K562 (cell line): ENCODE measurements around the gene CACNA1S. TPM values are rescaled to one million over a fixed set of nuclear protein-coding genes. Genes with fewer than 3 reads are reported as not detected.

ENCODE experiments used
- ARID1B ChIP-seq: fragments of 450-650 bp; IDR thresholded peaks from 2 replicates; pipeline ENCODE4 v1.6.1; 2016; ENCODE audit warnings: antibody characterized with exemption, mild to moderate bottlenecking, inconsistent platforms
- CREM ChIP-seq: IDR thresholded peaks from 2 replicates; pipeline ENCODE4 v1.6.1; 2014; ENCODE audit warnings: antibody characterized with exemption, low read depth
- ELF1 ChIP-seq: fragments of 200-800 bp; sonication (Bioruptor generic); IDR thresholded peaks from 2 replicates; pipeline ENCODE4 v1.6.1; 2016; ENCODE audit warnings: missing genetic modification characterization, missing compliant biosample characterization
- L3MBTL2 ChIP-seq: fragments of 450-650 bp; IDR thresholded peaks from 2 replicates; pipeline ENCODE4 v1.6.1; 2016; ENCODE audit warnings: mild to moderate bottlenecking, moderate library complexity
- MCM3 ChIP-seq: fragments of 450-650 bp; IDR thresholded peaks from 2 replicates; pipeline ENCODE4 v1.6.1; 2016
- MIER1 ChIP-seq: fragments of 450-650 bp; IDR thresholded peaks from 2 replicates; pipeline ENCODE4 v1.6.1; 2016; ENCODE audit warnings: antibody characterized with exemption, mild to moderate bottlenecking, low read depth
- MYNN ChIP-seq, 2 experiments: sonication (generic); formaldehyde crosslinking in 1 of 2; IDR thresholded peaks; 2 replicates each; pipeline versions ENCODE4 v1.5.0 to v1.6.1; 2016 to 2020; ENCODE audit warnings: antibody characterized with exemption in 1 of 2, missing genetic modification reagents in 1 of 2
- NCOA2 ChIP-seq, 2 experiments: fragments of 450-650 bp; IDR thresholded peaks; 2 replicates each; pipeline ENCODE4 v1.6.1; 2018; ENCODE audit warnings: mild to moderate bottlenecking in 2 of 2, moderate library complexity in 1 of 2; ENCODE audit not compliant: partially characterized antibody in 2 of 2
- NONO ChIP-seq, 2 experiments: fragments of 200-400 bp in 1 of 2; fragments of 450-650 bp in 1 of 2; formaldehyde crosslinking in 1 of 2; IDR thresholded peaks; 2 replicates each; pipeline ENCODE4 v1.6.1; 2017; ENCODE audit warnings: low read depth in 2 of 2, mild to moderate bottlenecking in 2 of 2, moderate library complexity in 2 of 2, low read length in 1 of 2
- POLR3A ChIP-seq: IDR thresholded peaks from 2 replicates; pipeline ENCODE4 v1.6.1; 2011; ENCODE audit warnings: borderline replicate concordance, mild to moderate bottlenecking, moderate library complexity; ENCODE audit not compliant: insufficient read length, insufficient read depth; ENCODE audit errors: extremely low read depth
- PTRF ChIP-seq: fragments of 450-650 bp; IDR thresholded peaks from 2 replicates; pipeline ENCODE4 v1.6.1; 2016; ENCODE audit warnings: mild to moderate bottlenecking, missing genetic modification characterization, missing compliant biosample characterization
- RCOR1 ChIP-seq, 2 experiments: IDR thresholded peaks; 2 replicates each; pipeline ENCODE4 v1.6.1; 2012; ENCODE audit warnings: low read depth in 2 of 2, low read length in 2 of 2, borderline replicate concordance in 1 of 2, improper control_type of control experiment in 1 of 2
- SMARCE1 ChIP-seq: fragments of 450-650 bp; IDR thresholded peaks from 2 replicates; pipeline ENCODE4 v1.7.1; 2016; ENCODE audit warnings: mild to moderate bottlenecking
- TBP ChIP-seq: optimal IDR thresholded peaks from 2 replicates; pipeline ENCODE3; 2011; ENCODE audit warnings: low read depth, low read length, improper control_type of control experiment
- ZKSCAN8 ChIP-seq: fragments of 200-800 bp; sonication (Bioruptor generic); IDR thresholded peaks from 2 replicates; pipeline ENCODE4 v1.6.1; 2016; ENCODE audit warnings: missing genetic modification characterization, missing compliant biosample characterization
- ZNF121 ChIP-seq: sonication (generic); formaldehyde crosslinking; conservative IDR thresholded peaks from 2 replicates; pipeline ENCODE4 v1.8.0; 2022; ENCODE audit warnings: missing genetic modification reagents
- ZNF431 ChIP-seq: sonication (generic); formaldehyde crosslinking; IDR thresholded peaks from 2 replicates; pipeline ENCODE4 v1.8.0; 2022; ENCODE audit warnings: mild to moderate bottlenecking, missing genetic modification reagents
- ZNF551 ChIP-seq: fragments of 250-450 bp; sonication (Bioruptor Pico); IDR thresholded peaks from 2 replicates; pipeline ENCODE4 v1.5.0; 2021; ENCODE audit warnings: mild to moderate bottlenecking, moderate library complexity
- ZNF644 ChIP-seq: fragments of 200-800 bp; sonication (Bioruptor generic); IDR thresholded peaks from 2 replicates; pipeline ENCODE4 v1.6.1; 2016; ENCODE audit warnings: low read depth, missing genetic modification characterization, missing compliant biosample characterization
- polyA plus RNA-seq, 8 experiments: library from polyadenylated mRNA; depleted of rRNA in 4 of 8; stranded (reverse) in 5 of 8; unstranded in 3 of 8; fragments of >200 nt; fragmentation: Nextera tagmentation in 2 of 8; fragmentation: Illumina TruSeq in 1 of 8; extraction: Ambion mirVana in 2 of 8; extraction: Trizol in 1 of 8; gene quantifications; 2 replicates each; pipeline versions ENCODE4 v1.2.1 to v1.2.3, GENCODE V29; 2011 to 2014; ENCODE audit warnings: inconsistent platforms in 1 of 8, missing spikeins in 1 of 8
- total RNA-seq, 7 experiments: library from RNA; depleted of rRNA in 6 of 7; stranded (reverse); fragments of >200 nt in 6 of 7; fragmentation: Illumina TruSeq in 2 of 7; extraction: Trizol in 2 of 7; gene quantifications; 2 replicates each; pipeline versions ENCODE4 v1.2.1 to v1.2.3, GENCODE V29; 2011 to 2021; ENCODE audit warnings: low replicate concordance in 1 of 7
- TF ChIP-seq, protein P1 (sequence below), 2 experiments: fragments of 450-650 bp; conservative IDR thresholded peaks; 2 replicates each; pipeline ENCODE4 v1.6.1; 2017; ENCODE audit warnings: mild to moderate bottlenecking in 2 of 2, moderate library complexity in 2 of 2
- TF ChIP-seq, protein P2 (sequence below), 2 experiments: fragments of 450-650 bp in 1 of 2; sonication (generic) in 1 of 2; formaldehyde crosslinking in 1 of 2; IDR thresholded peaks in 1 of 2; conservative IDR thresholded peaks in 1 of 2; 2 replicates each; pipeline versions ENCODE4 v1.6.1 to v1.8.1; 2016 to 2023; ENCODE audit warnings: mild to moderate bottlenecking in 2 of 2, moderate library complexity in 2 of 2, inconsistent platforms in 1 of 2, missing genetic modification reagents in 1 of 2
- TF ChIP-seq, protein P3 (sequence below): IDR thresholded peaks from 3 replicates; pipeline ENCODE4 v1.6.1; 2011; ENCODE audit warnings: borderline replicate concordance, mild to moderate bottlenecking; ENCODE audit not compliant: insufficient read length, insufficient read depth
- TF ChIP-seq, protein P4 (sequence below): fragments of 250-450 bp; sonication (Bioruptor Pico); IDR thresholded peaks from 2 replicates; pipeline ENCODE4 v1.8.0; 2022; ENCODE audit warnings: moderate library complexity, mild to moderate bottlenecking, inconsistent platforms
- TF ChIP-seq, protein P5 (sequence below): sonication (generic); formaldehyde crosslinking; IDR thresholded peaks from 2 replicates; pipeline ENCODE4 v1.8.0; 2022; ENCODE audit warnings: mild to moderate bottlenecking, missing genetic modification reagents

The CACNA1S gene
- total and polyA plus RNA-seq, 9 of the 15 experiments (the other 6 are each of a cell fraction or from before 2014, with no cell fraction given) = not detected

DNA sequence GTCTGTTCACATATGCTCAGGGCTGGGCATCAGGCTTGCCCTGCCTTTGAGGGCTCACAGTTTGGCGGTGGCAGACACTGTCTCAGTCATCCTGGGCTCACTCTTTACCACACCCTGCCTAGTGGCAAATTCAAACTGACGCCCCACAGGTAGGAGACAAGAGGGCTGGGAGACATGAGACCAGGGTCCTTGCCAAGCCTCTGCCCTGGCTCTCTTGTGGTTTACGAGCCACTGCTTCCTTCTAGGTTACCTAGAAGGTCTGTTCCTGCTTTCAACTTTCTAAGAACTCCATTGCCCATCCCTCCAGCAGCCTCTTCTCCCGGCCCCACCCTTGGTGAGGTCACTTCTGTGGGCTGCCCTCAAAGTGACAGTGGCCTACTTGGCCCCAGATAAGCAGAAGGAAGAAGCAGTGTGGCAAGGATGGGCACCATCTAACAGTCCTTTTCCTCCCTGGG, 99.2 kb downstream of the CACNA1S start (continued):
- TF ChIP-seq, protein P1, sequence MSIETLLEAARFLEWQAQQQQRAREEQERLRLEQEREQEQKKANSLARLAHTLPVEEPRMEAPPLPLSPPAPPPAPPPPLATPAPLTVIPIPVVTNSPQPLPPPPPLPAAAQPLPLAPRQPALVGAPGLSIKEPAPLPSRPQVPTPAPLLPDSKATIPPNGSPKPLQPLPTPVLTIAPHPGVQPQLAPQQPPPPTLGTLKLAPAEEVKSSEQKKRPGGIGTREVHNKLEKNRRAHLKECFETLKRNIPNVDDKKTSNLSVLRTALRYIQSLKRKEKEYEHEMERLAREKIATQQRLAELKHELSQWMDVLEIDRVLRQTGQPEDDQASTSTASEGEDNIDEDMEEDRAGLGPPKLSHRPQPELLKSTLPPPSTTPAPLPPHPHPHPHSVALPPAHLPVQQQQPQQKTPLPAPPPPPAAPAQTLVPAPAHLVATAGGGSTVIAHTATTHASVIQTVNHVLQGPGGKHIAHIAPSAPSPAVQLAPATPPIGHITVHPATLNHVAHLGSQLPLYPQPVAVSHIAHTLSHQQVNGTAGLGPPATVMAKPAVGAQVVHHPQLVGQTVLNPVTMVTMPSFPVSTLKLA (conservative IDR thresholded peaks at IDR 0.05) = no peak
- no peak for TF ChIP-seq NONO (IDR thresholded peaks at IDR 0.05; ENCODE audit: low read depth in 2 of 2, low read length in 1 of 2)
- TF ChIP-seq TBP = no peak
- TF ChIP-seq ZNF431 = no peak
- TF ChIP-seq ARID1B = no peak
- TF ChIP-seq, protein P2, sequence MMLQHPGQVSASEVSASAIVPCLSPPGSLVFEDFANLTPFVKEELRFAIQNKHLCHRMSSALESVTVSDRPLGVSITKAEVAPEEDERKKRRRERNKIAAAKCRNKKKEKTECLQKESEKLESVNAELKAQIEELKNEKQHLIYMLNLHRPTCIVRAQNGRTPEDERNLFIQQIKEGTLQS (IDR thresholded peaks at IDR 0.05) = peak; percentile 73
- TF ChIP-seq, protein P2 (CRISPR knock-in tag; conservative IDR thresholded peaks at IDR 0.05) = no peak
- TF ChIP-seq, protein P3, sequence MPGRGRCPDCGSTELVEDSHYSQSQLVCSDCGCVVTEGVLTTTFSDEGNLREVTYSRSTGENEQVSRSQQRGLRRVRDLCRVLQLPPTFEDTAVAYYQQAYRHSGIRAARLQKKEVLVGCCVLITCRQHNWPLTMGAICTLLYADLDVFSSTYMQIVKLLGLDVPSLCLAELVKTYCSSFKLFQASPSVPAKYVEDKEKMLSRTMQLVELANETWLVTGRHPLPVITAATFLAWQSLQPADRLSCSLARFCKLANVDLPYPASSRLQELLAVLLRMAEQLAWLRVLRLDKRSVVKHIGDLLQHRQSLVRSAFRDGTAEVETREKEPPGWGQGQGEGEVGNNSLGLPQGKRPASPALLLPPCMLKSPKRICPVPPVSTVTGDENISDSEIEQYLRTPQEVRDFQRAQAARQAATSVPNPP = no peak
- no peak for TF ChIP-seq ZKSCAN8 (CRISPR knock-in tag)
- no peak for TF ChIP-seq L3MBTL2
- TF ChIP-seq MYNN (IDR thresholded peaks at IDR 0.05) = peak; percentile 81
- TF ChIP-seq MYNN (CRISPR knock-in tag; IDR thresholded peaks at IDR 0.05) = no peak
- TF ChIP-seq CREM = peak; percentile 46; the same call in 1 of the 2 replicates
- TF ChIP-seq ELF1 (tag) = no peak
- TF ChIP-seq ZNF644 = no peak
- TF ChIP-seq ZNF551 (CRISPR knock-in tag) = no peak
- TF ChIP-seq ZNF121 = no peak
- TF ChIP-seq PTRF = no peak
- TF ChIP-seq, protein P4, sequence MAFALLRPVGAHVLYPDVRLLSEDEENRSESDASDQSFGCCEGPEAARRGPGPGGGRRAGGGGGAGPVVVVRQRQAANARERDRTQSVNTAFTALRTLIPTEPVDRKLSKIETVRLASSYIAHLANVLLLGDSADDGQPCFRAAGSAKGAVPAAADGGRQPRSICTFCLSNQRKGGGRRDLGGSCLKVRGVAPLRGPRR (CRISPR knock-in tag) = no peak
- TF ChIP-seq MCM3 = no peak
- no peak for TF ChIP-seq POLR3A
- TF ChIP-seq RCOR1 (IDR thresholded peaks at IDR 0.05; ENCODE audit: borderline replicate concordance in 1 of 2, low read depth in 2 of 2, low read length in 2 of 2) = 0 out of 4 replicates have a peak, but pooled peaks of 1 of the 2 experiments have one; percentile 24
- 0 out of 2 replicates have a peak, but pooled peaks have one; percentile 12 for TF ChIP-seq SMARCE1
- TF ChIP-seq MIER1 = no peak
- no peak for TF ChIP-seq NCOA2 (IDR thresholded peaks at IDR 0.05; ENCODE audit: partially characterized antibody in 2 of 2)
- TF ChIP-seq, protein P5, sequence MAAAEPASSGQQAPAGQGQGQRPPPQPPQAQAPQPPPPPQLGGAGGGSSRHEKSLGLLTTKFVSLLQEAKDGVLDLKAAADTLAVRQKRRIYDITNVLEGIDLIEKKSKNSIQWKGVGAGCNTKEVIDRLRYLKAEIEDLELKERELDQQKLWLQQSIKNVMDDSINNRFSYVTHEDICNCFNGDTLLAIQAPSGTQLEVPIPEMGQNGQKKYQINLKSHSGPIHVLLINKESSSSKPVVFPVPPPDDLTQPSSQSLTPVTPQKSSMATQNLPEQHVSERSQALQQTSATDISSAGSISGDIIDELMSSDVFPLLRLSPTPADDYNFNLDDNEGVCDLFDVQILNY (CRISPR knock-in tag) = no peak
